GM23248 (cell line): ENCODE results near the gene LIN54. TPM values are rescaled to one million over a fixed set of nuclear protein-coding genes. Genes with fewer than 3 reads are reported as not detected.
"Not testable (repeated sequence)": the region's sequence is repeated elsewhere in the genome, so short reads cannot be mapped to it uniquely, and the experiment has no call there.

ENCODE experiments used
- DNase-seq: peaks from one replicate; pipeline ENCODE4 v3.0.0-alpha.2; 2015
- H2AFZ ChIP-seq: fragments of 200-600 bp; sonication (generic); 2 replicates; pipeline ENCODE4 v1.6.1; 2016; ENCODE audit warnings: antibody characterized with exemption
- H3F3A ChIP-seq: fragments of 200-600 bp; sonication (generic); 2 replicates; pipeline ENCODE4 v1.6.1; 2016; ENCODE audit warnings: mild to moderate bottlenecking, antibody characterized with exemption, mixed run types; ENCODE audit not compliant: insufficient read depth
- H3K27ac ChIP-seq: fragments of 200-600 bp; sonication (generic); 2 replicates; pipeline ENCODE4 v1.5.1; 2016; ENCODE audit warnings: mild to moderate bottlenecking
- H3K27me3 ChIP-seq: fragments of 200-600 bp; sonication (generic); replicated peaks from 2 replicates; pipeline ENCODE4 v1.6.1; 2016; ENCODE audit warnings: mild to moderate bottlenecking; ENCODE audit not compliant: insufficient read depth
- H3K36me3 ChIP-seq: fragments of 200-600 bp; sonication (generic); 2 replicates; pipeline ENCODE4 v1.6.1; 2016; ENCODE audit warnings: low read depth, mild to moderate bottlenecking
- H3K4me1 ChIP-seq: fragments of 200-600 bp; sonication (generic); 2 replicates; pipeline ENCODE4 v1.6.1; 2016; ENCODE audit warnings: mild to moderate bottlenecking; ENCODE audit not compliant: insufficient read depth
- H3K4me2 ChIP-seq: fragments of 200-600 bp; sonication (generic); one replicate; pipeline ENCODE4 v1.6.1; 2016; ENCODE audit warnings: mild to moderate bottlenecking; ENCODE audit not compliant: unreplicated experiment
- H3K4me3 ChIP-seq: fragments of 200-600 bp; sonication (generic); 2 replicates; pipeline ENCODE4 v1.5.1; 2016; ENCODE audit warnings: mild to moderate bottlenecking
- H3K79me2 ChIP-seq: fragments of 200-600 bp; sonication (generic); 2 replicates; pipeline ENCODE4 v1.6.1; 2016; ENCODE audit warnings: mild to moderate bottlenecking; ENCODE audit not compliant: insufficient read depth
- H3K9ac ChIP-seq: fragments of 200-600 bp; sonication (generic); 2 replicates; pipeline ENCODE4 v1.6.1; 2016; ENCODE audit warnings: mild to moderate bottlenecking
- H3K9me2 ChIP-seq: fragments of 200-600 bp; sonication (generic); 2 replicates; pipeline ENCODE4 v1.6.1; 2016; ENCODE audit warnings: mixed run types, mild to moderate bottlenecking, moderate library complexity; ENCODE audit not compliant: insufficient read depth
- H3K9me3 ChIP-seq: fragments of 200-600 bp; sonication (generic); one replicate; pipeline ENCODE4 v1.6.1; 2017; ENCODE audit warnings: low read depth
- H4K20me1 ChIP-seq: fragments of 200-600 bp; sonication (generic); 2 replicates; pipeline ENCODE4 v1.6.0; 2016; ENCODE audit not compliant: insufficient read depth
- EZH2 ChIP-seq: fragments of 200-600 bp; sonication (generic); IDR thresholded peaks from 2 replicates; pipeline ENCODE4 v1.6.1; 2018; ENCODE audit warnings: antibody characterized with exemption, mild to moderate bottlenecking; ENCODE audit not compliant: insufficient read depth, poor library complexity, severe bottlenecking
- EZH2phosphoT487 ChIP-seq: fragments of 200-600 bp; sonication (generic); IDR thresholded peaks from 2 replicates; pipeline ENCODE4 v1.6.1; 2018; ENCODE audit warnings: antibody characterized with exemption, moderate library complexity, mild to moderate bottlenecking, low read depth; ENCODE audit not compliant: insufficient read depth
- WGBS, 2 experiments: methylation state at CpG; one replicate each; pipeline ENCODE4 v1.1.6; 2015 to 2017; ENCODE audit warnings: low lambda C conversion rate in 2 of 2, low coverage in 1 of 2; ENCODE audit errors: missing lambda C conversion rate in 2 of 2; 5-methylcytosine and 5-hydroxymethylcytosine counted together
- in situ Hi-C: fragments of 300-500 bp; cut with MboI; formaldehyde crosslinking; loops from 2 replicates; pipeline ENCODE4 v1.15.0; 2020
- polyA plus RNA-seq: library from polyadenylated mRNA; unstranded; fragments of >200 nt; fragmentation: Nextera tagmentation; extraction: Ambion mirVana; gene quantifications from 2 replicates; pipeline ENCODE4 v1.2.1, GENCODE V29; 2016
- total RNA-seq: library from RNA; depleted of rRNA; stranded (reverse); fragments of >200 nt; shearing (Covaris generic); gene quantifications from 2 replicates; pipeline ENCODE4 v1.2.3, GENCODE V29; 2014

Gene LIN54
- total and polyA plus RNA-seq, 2 experiments from 2014 or later: 6.4 to 13.3 TPM

- Histone ChIP-seq H3K27ac (no peak overlapping the region), H3K4me1 (peaks cover 10% of the 10 kb centered on the region), H2AFZ (no peak overlapping the region), H3K79me2 (no peaks in the 10 kb centered on the region), H3K9me3 (no peaks in the 10 kb centered on the region), H3K9me2 (no peaks in the 10 kb centered on the region), H3F3A (peaks cover 13% of the 10 kb centered on the region), H3K9ac (no peak overlapping the region), H4K20me1 (no peaks in the 10 kb centered on the region), H3K27me3 (no peaks in the 10 kb centered on the region), H3K36me3 (no peaks in the 10 kb centered on the region), H3K4me3 (no peak overlapping the region), H3K4me2 (no peak overlapping the region)
- DNase-seq: peak; percentile 7
- WGBS, 2 experiments: 72 to 91% methylated on average over 2 of the region's 2 CpGs
- no peak for TF ChIP-seq EZH2
- no peak for TF ChIP-seq EZH2phosphoT487
- in situ Hi-C loops: no loop called here
Observed at GRCh38 chr4:83024233-83024632, 13.6 kb upstream of the LIN54 start.

DNA sequence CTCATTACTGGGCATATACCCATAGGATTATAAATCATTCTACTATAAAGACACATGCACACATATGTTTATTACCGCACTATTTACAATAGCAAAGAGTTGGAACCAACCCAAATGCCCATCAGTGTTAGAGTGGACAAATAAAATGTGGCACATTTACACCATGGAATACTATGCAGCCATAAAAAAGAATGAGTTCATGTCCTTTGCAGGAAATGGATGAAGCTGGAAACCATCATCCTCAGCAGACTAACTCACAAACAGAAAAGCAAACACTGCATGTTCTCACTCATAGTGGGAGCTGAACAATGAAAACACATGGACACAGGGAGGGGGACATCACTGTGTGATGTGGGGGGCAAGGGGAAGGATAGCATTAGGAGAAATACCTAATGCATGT lies 13.0 kb upstream of the LIN54 start:
- H2AFZ ChIP-seq, H3K36me3 ChIP-seq, H3K4me1 ChIP-seq, DNase-seq, H3K27me3 ChIP-seq, H3K9me2 ChIP-seq, in situ Hi-C loops, H3K4me2 ChIP-seq, H3K4me3 ChIP-seq, H3K79me2 ChIP-seq, H3K9ac ChIP-seq, H3K27ac ChIP-seq, H4K20me1 ChIP-seq, H3K9me3 ChIP-seq: not testable (repeated sequence)
- H3F3A ChIP-seq: peaks cover 13% of the 10 kb centered on the region
- 91 to 95% methylated on average over 1 of the region's 1 CpG for WGBS, 2 experiments

DNA sequence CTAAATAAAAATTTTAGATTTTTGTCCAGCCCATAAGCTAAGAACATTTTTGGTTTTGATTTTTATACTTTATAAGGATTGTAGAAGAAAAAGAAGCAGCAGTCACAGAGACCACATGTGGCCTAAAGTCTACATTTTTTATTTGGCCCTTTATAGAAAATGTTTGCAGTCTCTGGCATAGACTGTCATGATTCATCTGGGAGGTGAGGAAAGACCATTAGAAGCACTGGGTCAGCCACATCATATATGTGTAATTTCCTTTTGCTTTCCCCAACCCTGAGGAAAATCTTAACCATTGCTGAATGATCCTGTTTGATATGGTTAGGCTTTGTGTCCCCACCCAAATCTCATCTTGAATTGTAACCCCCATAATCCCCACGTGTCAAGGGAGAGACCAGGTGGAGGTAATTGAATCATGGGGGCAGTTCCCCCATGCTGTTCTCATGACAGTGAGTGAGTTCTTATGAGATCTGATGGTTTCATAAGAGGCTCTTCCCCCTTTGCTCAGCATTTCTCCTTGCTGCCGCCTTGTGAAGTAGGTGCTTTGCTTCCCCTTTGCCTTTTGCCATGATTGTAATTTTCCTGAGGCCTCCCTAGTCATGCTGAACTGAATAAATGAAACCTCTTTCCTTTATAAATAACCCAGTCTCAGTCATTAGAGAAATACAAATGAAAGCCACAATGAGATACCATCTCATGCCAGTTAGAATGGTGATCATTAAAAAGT lies 12.3 kb upstream of the LIN54 start:
- WGBS, 2 experiments: 52 to 58% methylated on average over 2 of the region's 2 CpGs
- no peaks in the 10 kb centered on the region for H3K79me2 ChIP-seq
- peak overlapping the region; percentile 67 for H3K27ac ChIP-seq
- H2AFZ ChIP-seq: peak overlapping the region; percentile 55
- peaks cover 10% of the 10 kb centered on the region for H3K4me1 ChIP-seq
- no peaks in the 10 kb centered on the region for H4K20me1 ChIP-seq
- TF ChIP-seq EZH2phosphoT487 (no peak), EZH2 (no peak)
- H3K9ac ChIP-seq: peak overlapping the region; percentile 48; the same call in 1 of the 2 replicates
- H3K4me3 ChIP-seq: no peak overlapping the region
- in situ Hi-C loops: no loop called here
- H3K4me2 ChIP-seq: peak overlapping the region; percentile 37
- no peaks in the 10 kb centered on the region for H3K9me3 ChIP-seq
- peaks cover 13% of the 10 kb centered on the region for H3F3A ChIP-seq
- no peaks in the 10 kb centered on the region for H3K9me2 ChIP-seq
- no peaks in the 10 kb centered on the region for H3K36me3 ChIP-seq
- H3K27me3 ChIP-seq: no peaks in the 10 kb centered on the region
- peak; percentile 87 for DNase-seq

DNA sequence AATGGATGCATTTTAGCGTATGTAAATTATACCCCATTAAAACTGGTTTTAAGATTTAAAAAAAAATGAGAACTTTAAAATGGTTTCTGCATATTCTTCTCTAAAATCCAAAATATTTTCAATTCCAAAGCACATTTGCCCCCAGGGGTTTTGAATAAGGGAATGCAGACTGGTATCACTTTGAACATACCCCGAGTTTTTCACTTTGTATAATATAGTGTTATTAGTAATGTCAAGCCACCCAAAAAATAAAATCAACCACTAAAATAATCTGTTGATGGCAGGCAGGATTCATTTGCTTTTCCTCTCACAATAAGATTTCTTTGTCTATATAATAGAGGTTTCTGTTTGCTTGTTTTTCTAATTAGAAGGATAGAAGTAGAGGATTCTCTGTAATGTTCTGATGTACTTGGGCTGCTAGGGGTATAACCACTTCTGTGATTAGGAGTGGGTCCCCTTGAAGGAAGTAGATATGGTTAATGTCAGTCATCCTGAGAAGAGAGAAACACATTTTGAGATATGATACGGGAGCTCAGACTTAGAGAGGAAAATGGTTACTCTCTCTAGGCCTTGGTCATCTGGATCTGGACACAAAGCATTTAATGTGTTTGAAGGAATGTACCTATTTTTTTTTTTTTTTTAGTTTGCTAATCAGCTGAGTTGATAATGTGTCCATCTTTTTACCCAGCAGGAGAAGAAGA lies 9.3 kb upstream of the LIN54 start:
- Histone ChIP-seq H3K4me2 (no peak overlapping the region), H3K4me3 (no peak overlapping the region), H3K9ac (no peak overlapping the region), H3K27me3 (no peaks in the 10 kb centered on the region), H3K9me2 (no peaks in the 10 kb centered on the region), H3K79me2 (no peaks in the 10 kb centered on the region), H3K4me1 (peaks cover 10% of the 10 kb centered on the region), H3K27ac (no peak overlapping the region), H2AFZ (no peak overlapping the region), H3K9me3 (no peaks in the 10 kb centered on the region), H3K36me3 (no peaks in the 10 kb centered on the region), H3F3A (peaks cover 13% of the 10 kb centered on the region), H4K20me1 (no peaks in the 10 kb centered on the region)
- TF ChIP-seq EZH2phosphoT487 (no peak), EZH2 (no peak)
- in situ Hi-C loops: no loop called here
- WGBS, 2 experiments: 74 to 79% methylated on average over 3 of the region's 3 CpGs
- no peak for DNase-seq
